GM19463 (cell line): ENCODE measurements around the gene UFSP2.
A peak's percentile ranks its signal among the peaks of the same experiment; 100 is the strongest.

Source experiments
- ATAC-seq: cut with Tn5 transposase; IDR thresholded peaks from one replicate; pipeline ENCODE4 v1.9.1; 2021; ENCODE audit warnings: mild to moderate bottlenecking, moderate library complexity; ENCODE audit not compliant: unreplicated experiment

The UFSP2 gene

GRCh38 chr4:185384930-185385331 lies 40.8 kb downstream of the UFSP2 start:
- no peak for ATAC-seq

DNA sequence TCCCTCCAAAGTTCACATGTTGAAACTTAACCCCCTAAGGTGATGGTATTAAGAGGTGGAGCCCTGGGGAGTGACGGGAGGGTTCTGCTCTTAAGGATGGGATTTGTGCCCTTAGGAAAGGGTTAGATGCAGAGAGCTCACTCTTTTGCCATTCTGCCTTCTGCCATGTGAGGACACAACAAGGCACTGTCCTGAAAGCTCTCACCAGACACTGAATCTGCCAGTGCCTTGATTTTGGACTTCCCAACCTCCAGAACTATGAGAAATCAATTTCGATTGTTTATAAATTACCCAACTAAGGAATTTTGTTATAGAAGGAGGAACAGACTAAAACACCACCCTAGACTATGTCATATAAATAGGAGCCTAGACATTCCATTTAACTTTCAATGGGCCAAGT lies 41.7 kb downstream of the UFSP2 start:
- ATAC-seq = no peak

DNA sequence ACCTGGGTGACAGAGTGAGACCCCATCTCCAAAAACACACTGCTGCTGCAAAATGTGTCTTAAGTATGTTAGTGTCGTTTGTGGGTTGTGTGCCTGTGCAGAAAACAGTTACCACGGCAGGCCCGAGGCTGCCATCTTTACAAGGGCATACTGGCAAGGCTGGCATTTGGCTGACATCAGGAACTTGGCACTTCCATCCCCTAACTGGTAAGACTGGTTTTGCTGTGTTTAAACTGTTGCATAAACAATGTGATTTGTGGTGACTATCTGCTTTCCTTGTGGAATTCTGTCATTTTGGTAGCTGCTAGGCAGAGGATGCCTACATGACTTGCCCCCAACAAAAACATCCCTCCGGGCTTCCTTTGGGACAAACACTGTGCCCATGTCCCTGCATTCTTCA lies 42.3 kb downstream of the UFSP2 start:
- no peak for ATAC-seq

GRCh38 chr4:185382754-185383153 lies 43.0 kb downstream of the UFSP2 start:
- no peak for ATAC-seq

GRCh38 chr4:185381288-185382196 lies 44.2 kb downstream of the UFSP2 start:
- no peak for ATAC-seq

DNA sequence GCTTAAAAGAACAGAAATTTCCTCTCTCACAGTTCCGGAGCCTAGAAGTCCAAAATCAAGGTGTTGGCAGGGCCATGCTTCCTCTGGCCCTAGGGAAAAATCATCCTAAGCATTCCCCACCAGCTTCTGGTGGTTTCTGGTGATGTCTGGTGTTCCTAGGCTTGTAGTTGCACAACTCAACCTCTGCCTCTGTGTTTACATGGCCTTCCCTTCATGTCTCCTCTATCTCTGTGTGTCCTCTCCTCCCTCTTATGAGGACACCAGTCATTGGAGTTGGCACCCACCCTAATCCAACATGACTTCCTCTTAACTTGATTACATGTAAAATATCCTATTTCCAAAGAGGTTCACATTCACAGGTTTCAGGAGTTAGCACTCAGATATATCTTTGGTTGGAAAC lies 45.4 kb downstream of the UFSP2 start:
- ATAC-seq = no peak

- ATAC-seq = no peak
These were observed 46.2 kb downstream of the UFSP2 start for GRCh38 chr4:185379326-185380295.

- ATAC-seq = no peak
These were observed 47.5 kb downstream of the UFSP2 start for GRCh38 chr4:185378264-185378663.

DNA sequence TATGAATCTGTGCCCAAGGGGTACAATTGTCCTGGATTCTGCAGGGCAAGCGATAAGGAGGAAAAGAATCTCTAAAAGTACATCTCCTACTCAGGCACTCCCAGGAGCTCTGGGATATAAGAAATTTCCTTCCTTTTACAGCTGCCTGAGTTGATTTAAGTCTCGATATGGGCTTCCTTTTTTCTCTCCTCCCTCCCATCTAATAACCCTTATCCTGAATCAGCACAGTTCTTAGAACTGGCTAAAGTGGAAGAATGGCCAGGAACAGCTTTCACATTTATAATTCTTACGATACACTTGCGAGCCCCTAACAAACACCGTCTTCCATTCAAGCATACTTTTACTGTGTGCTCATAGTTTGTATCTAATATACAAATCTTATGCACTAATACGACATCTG lies 51.2 kb downstream of the UFSP2 start:
- ATAC-seq = no peak

DNA sequence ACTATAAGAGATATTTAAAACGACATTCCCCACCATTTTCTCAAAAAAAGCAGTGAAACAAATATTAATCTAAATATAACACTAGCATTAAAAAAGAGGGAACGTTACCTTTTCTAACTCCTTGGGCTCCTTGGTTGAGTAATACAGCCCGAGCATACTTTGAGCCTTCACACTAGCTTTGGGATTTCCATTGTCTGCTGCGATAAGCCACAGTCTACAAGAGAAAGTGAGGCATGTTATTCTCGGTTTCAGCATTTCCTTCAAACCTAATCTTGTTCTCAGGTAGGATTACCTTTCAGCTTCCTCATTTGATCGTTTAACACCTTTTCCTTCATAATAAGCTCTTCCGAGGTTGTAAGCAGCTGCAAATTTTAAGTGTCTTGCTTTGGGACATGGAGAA lies 51.7 kb downstream of the UFSP2 start:
- ATAC-seq = no peak

DNA sequence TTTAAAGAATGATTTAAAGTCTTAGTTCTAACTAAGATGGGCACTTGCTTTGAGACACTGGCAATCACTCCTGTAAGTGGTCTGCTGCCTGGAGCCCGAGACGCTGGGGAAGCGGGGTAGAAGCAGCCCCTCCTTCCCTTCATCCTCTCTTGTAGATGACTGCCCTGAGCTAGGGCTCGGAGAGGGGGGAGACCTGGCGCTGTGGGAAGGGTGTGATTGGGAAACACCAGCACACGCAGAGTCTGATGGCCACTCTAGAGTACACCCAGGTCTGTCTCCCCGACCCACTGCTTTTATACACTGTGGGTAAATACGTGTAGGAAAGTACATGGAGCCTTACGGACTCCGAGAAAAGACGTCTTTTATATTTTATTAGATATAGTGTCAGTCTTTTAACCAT lies 54.1 kb downstream of the UFSP2 start:
- ATAC-seq = no peak

GRCh38 chr4:185370268-185370949 lies 55.4 kb downstream of the UFSP2 start:
- ATAC-seq = no peak

- ATAC-seq = no peak
These were observed 56.0 kb downstream of the UFSP2 start for GRCh38 chr4:185369731-185370130.

- ATAC-seq = no peak
These were observed 60.9 kb downstream of the UFSP2 start for GRCh38 chr4:185364886-185365285.

- no peak for ATAC-seq
These were observed 62.5 kb downstream of the UFSP2 start for GRCh38 chr4:185363251-185363650.

DNA sequence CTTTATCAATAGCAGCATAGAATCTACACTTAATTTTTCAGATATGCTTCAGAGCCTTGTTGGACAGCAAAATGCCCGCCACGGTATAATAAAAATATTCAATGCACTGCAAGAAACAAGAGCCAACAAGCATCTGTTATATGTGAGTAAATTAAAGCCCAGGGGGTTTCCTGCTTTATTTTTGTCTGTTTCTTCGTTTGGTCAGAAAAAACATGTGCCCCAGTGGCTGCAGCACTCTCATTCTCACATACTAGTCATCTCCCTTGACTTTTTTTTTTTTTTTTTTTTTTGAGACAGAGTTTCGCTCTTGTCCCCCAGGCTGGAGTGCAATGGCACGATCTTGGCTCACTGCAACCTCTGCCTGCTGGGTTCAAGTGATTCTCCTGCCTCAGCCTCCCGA lies 63.2 kb downstream of the UFSP2 start:
- peak; percentile 65 for ATAC-seq

- no peak for ATAC-seq
These were observed 63.9 kb downstream of the UFSP2 start for GRCh38 chr4:185361872-185362271.

- ATAC-seq = no peak
These were observed 65.9 kb downstream of the UFSP2 start for GRCh38 chr4:185359767-185360446.

DNA sequence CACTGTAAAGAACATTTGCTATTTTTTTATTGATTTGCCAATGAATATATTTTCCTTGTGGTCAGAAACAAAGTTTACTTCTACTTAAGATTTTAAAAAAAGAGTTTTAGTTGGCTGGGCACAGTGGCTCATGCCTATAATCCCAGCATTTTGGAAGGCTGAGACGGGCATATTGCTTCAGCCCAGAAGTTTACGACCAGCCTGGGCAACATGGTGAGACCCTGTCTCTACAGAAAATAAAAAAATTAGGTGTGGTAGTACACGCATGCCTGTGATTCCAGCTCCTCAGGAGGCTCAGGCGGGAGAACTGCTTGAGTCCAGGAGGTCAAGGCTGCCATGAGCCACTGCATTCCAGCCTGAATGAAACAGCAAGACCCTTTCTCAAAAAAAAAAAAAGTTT lies 66.8 kb downstream of the UFSP2 start:
- ATAC-seq = no peak

DNA sequence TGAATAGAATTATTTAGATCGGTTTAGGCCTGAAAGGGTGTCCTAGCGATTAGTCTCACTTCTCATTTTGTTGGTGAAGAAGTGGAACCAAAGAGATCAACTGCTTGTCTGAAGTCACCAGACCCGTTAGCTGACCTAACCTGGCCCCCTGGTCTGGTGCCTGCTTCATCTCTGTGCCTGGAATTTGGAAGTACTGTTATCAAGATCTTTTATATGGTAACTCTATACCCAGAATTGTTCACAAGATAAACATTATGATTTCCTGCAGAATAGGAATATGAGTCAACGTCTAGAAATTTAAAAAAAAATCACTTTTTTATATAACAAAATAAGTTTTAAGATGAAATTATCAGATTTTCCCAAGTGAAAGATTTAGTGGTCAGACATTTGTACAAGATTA lies 67.2 kb downstream of the UFSP2 start:
- no peak for ATAC-seq
